SH-SY5Y (cell line): ENCODE data around the gene TTLL4.

Source experiments
- GATA2 ChIP-seq: IDR thresholded peaks from 2 replicates; pipeline ENCODE4 v1.6.1; 2011; ENCODE audit warnings: mild to moderate bottlenecking, low read depth, low read length
- GATA3 ChIP-seq: IDR thresholded peaks from 2 replicates; pipeline ENCODE4 v1.6.1; 2011; ENCODE audit warnings: low read depth, mild to moderate bottlenecking, low read length, moderate library complexity

DNA sequence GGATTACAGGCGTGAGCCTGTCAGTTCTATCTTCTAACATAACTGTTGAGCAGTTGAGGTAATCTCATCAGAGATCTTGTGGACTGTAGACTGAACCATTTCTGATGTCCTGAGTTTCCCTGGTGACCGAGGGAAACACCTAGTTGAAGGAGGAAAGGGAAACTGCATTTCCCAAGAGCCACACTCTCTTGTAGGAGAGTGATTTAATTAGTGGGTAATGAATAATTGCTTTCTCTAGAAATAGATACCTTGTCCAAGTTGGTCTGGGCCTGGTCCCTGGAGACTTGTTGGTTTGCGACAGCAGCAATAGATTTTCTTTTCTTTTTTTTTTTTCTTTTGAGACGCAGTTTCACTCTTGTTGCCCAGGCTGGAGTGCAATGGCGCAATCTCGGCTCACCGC, 7.4 kb downstream of the TTLL4 start:
- TF ChIP-seq GATA2 = no peak
- no peak for TF ChIP-seq GATA3
